Retinal pigment epithelial cell (primary cell): Measurements from ENCODE around the gene CDKN1A.

Experiments used
- DNase-seq: peaks from one replicate; pipeline ENCODE4 v3.0.0-alpha.2; 2010; ENCODE audit warnings: low read depth
- H3K4me3 ChIP-seq: 2 replicates; pipeline ENCODE4 v1.5.1; 2011; ENCODE audit warnings: mild to moderate bottlenecking, low read length, control low read depth, moderate library complexity
- CTCF ChIP-seq: conservative IDR thresholded peaks from 2 replicates; pipeline ENCODE4 v1.5.1; 2011; ENCODE audit warnings: low read depth, low read length, control low read depth, inconsistent platforms

The CDKN1A gene

DNA sequence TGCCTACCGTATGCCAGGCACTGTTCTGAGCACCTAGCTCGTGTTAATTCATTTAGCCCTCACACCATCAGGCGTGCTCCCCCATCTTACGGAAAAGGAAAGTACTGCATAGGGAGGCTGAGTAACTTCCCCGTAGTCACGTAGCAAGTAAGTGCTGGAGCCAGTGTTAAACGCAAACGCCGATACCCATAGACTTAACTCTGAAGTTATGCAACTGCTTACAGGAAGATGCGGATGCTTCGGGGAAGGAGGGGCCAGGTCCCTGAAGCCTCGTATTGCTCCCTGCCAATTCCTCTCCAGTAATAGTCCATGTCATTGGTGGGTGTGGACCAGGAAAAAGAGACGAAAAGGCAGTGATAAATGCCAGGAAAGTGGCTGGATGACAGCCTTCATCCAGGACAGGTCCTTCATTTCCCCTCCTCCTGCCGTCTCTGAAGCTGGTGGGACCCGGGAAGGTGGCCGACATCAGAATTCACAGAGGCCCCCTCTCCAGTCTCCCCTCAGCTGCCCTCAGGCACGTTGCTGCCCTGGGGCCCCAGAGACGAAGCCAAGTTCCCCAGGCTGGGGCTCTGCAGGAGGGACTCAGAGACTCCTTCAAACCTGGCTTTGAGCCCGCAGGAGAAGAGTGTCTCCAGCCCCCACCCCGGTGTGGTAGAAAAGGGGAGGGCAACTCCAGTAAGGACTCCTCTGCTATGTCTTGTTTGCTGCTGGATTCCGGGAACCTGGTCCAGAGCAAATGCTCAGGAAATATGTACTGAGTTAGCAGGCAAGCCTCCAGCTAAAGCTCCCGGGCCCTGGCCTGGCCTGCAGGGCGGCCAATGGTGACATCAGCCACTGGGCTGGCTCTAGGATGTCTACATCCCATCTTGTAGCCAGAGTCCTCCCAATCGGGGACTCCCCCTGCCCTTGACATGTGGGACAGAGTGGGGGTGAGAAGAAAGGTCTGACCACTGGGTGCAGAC lies 56.9 kb downstream of the CDKN1A start:
- H3K4me3 ChIP-seq, result peak overlapping the region; percentile 11
- peak; percentile 19 for TF ChIP-seq CTCF
- peak; percentile 22 for DNase-seq
